Smooth muscle cell (in vitro differentiated cells): Measurements from ENCODE around the gene NCKAP5. TPM values are rescaled to one million over a fixed set of nuclear protein-coding genes. Genes with fewer than 3 reads are reported as not detected.

ENCODE experiments used
- DNase-seq: peaks from one replicate; lab custom pipeline; 2025; ENCODE audit not compliant: unreplicated experiment; lab: John Stamatoyannopoulos, UW
- H2AFZ ChIP-seq: fragments of 200-600 bp; sonication (generic); 2 replicates; pipeline ENCODE4 v1.6.0; 2016; ENCODE audit warnings: antibody characterized with exemption, low read depth, mild to moderate bottlenecking
- H3F3A ChIP-seq: fragments of 200-600 bp; sonication (generic); 2 replicates; pipeline ENCODE4 v1.6.0; 2017; ENCODE audit warnings: antibody characterized with exemption, low read depth
- H3K27ac ChIP-seq: fragments of 200-600 bp; sonication (generic); 2 replicates; pipeline ENCODE4 v1.5.1; 2016; ENCODE audit warnings: low read depth, mild to moderate bottlenecking
- H3K27me3 ChIP-seq: fragments of 200-600 bp; sonication (generic); 2 replicates; pipeline ENCODE4 v1.6.1; 2016; ENCODE audit warnings: low read depth, mild to moderate bottlenecking
- H3K36me3 ChIP-seq: fragments of 200-600 bp; sonication (generic); 2 replicates; pipeline ENCODE4 v1.5.1; 2016; ENCODE audit warnings: low read depth
- H3K4me1 ChIP-seq: fragments of 200-600 bp; sonication (generic); 2 replicates; pipeline ENCODE4 v1.5.1; 2016; ENCODE audit warnings: low read depth
- H3K4me2 ChIP-seq: fragments of 200-600 bp; sonication (generic); 2 replicates; pipeline ENCODE4 v1.6.0; 2016; ENCODE audit warnings: mild to moderate bottlenecking
- H3K4me3 ChIP-seq: fragments of 200-600 bp; sonication (generic); 2 replicates; pipeline ENCODE4 v1.5.1; 2016; ENCODE audit warnings: mild to moderate bottlenecking
- H3K79me2 ChIP-seq: fragments of 200-600 bp; sonication (generic); 2 replicates; pipeline ENCODE4 v1.6.0; 2016; ENCODE audit warnings: low read depth, mild to moderate bottlenecking
- H3K9ac ChIP-seq: fragments of 200-600 bp; sonication (generic); 2 replicates; pipeline ENCODE4 v1.6.0; 2016; ENCODE audit warnings: low read depth
- H3K9me3 ChIP-seq: fragments of 200-600 bp; sonication (generic); replicated peaks from 2 replicates; pipeline ENCODE4 v1.5.1; 2016; ENCODE audit warnings: low read depth
- H4K20me1 ChIP-seq: fragments of 200-600 bp; sonication (generic); 2 replicates; pipeline ENCODE4 v1.6.0; 2016; ENCODE audit warnings: low read depth
- WGBS: methylation state at CpG from one replicate; pipeline ENCODE4 v1.1.7; 2016; ENCODE audit warnings: low lambda C conversion rate; 5-methylcytosine and 5-hydroxymethylcytosine counted together
- polyA plus RNA-seq: library from polyadenylated mRNA; unstranded; fragments of >200 nt; fragmentation: Nextera tagmentation; extraction: Ambion mirVana; gene quantifications from 2 replicates; pipeline ENCODE4 v1.2.1, GENCODE V29; 2016
- total RNA-seq: library from RNA; depleted of rRNA; stranded (reverse); fragments of >200 nt; gene quantifications from 2 replicates; pipeline ENCODE4 v1.2.3, GENCODE V29; 2014
- TF ChIP-seq, protein P1 (sequence below): fragments of 200-600 bp; sonication (generic); IDR thresholded peaks from 2 replicates; pipeline ENCODE4 v1.5.1; 2017; ENCODE audit warnings: borderline replicate concordance, mild to moderate bottlenecking, antibody characterized with exemption; ENCODE audit not compliant: insufficient read depth, poor library complexity, severe bottlenecking

Gene NCKAP5
- total and polyA plus RNA-seq, 2 experiments from 2014 or later = 4.6 to 9.5 TPM

DNA sequence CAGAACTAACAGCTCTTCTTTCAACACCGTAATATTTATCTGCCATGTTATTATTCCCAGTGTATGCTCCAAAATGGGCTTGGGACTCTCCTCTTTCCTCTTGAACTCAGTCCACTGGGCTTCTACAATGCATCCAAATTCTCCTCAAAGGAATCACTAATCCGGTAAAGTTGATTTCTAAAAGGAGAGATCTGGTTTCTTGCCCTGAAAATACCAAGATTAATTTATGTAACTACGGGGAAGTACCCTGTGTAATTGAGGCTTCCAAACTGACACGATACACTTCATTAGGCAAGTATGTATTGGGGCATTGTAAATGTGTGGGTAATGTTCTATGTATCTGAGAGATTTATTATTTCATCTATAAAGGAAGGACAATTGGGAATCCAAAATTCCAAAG lies 5.7 kb downstream of the NCKAP5 start:
- no peak for DNase-seq
- Histone ChIP-seq H3F3A (no peaks in the 10 kb centered on the region), H3K27me3 (no peaks in the 10 kb centered on the region), H3K4me3 (no peak overlapping the region), H3K4me1 (peaks cover 8% of the 10 kb centered on the region), H3K27ac (no peak overlapping the region), H4K20me1 (no peaks in the 10 kb centered on the region), H3K9ac (no peak overlapping the region), H3K79me2 (no peaks in the 10 kb centered on the region), H3K9me3 (no peaks in the 10 kb centered on the region), H3K36me3 (no peaks in the 10 kb centered on the region), H3K4me2 (no peak overlapping the region), H2AFZ (no peak overlapping the region)
- WGBS = 92% methylated on average over 4 of the region's 4 CpGs
- TF ChIP-seq, protein P1, sequence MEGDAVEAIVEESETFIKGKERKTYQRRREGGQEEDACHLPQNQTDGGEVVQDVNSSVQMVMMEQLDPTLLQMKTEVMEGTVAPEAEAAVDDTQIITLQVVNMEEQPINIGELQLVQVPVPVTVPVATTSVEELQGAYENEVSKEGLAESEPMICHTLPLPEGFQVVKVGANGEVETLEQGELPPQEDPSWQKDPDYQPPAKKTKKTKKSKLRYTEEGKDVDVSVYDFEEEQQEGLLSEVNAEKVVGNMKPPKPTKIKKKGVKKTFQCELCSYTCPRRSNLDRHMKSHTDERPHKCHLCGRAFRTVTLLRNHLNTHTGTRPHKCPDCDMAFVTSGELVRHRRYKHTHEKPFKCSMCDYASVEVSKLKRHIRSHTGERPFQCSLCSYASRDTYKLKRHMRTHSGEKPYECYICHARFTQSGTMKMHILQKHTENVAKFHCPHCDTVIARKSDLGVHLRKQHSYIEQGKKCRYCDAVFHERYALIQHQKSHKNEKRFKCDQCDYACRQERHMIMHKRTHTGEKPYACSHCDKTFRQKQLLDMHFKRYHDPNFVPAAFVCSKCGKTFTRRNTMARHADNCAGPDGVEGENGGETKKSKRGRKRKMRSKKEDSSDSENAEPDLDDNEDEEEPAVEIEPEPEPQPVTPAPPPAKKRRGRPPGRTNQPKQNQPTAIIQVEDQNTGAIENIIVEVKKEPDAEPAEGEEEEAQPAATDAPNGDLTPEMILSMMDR = no peak

DNA sequence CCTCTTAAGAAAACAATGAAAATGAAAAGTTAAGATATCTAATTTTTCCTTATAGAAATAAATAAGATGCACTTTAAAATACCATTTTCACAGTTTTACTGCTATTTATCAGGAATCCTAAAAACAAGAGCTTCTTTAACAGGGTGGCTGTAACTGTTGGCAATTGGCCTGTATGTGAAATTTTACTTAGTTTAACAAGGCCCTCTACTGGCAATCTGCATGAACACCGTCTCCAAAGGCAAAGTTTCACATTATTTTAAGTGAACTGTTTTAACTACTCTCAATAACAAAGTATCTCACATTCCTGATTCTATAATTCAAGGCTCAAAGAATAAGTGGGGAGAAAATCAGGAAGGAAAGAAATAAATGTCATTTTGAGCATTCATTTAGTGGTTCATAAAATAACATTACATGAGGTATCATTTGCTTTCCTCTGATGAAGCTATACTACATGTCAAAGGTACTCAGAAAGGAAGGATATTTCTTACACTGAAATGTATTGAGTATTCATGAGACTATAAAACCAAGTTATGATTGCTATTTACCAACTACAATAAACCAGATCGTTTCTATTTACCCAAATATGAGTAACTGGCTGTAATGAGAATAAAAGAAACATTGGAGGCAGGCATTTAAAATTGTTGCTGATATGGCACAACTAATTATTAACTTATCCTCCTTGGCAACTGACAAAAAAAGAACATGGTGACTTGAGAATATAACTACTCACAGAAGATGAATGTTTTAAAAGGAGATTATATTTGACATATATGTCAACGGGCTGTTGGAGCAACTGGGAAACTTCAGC lies 7.0 kb downstream of the NCKAP5 start:
- Histone ChIP-seq H3K9me3 (no peaks in the 10 kb centered on the region), H2AFZ (no peak overlapping the region), H3K4me2 (no peak overlapping the region), H3K36me3 (no peaks in the 10 kb centered on the region), H3F3A (no peaks in the 10 kb centered on the region), H3K27ac (no peak overlapping the region), H4K20me1 (no peaks in the 10 kb centered on the region), H3K27me3 (no peaks in the 10 kb centered on the region), H3K4me1 (no peaks in the 10 kb centered on the region), H3K9ac (no peak overlapping the region), H3K79me2 (no peaks in the 10 kb centered on the region), H3K4me3 (no peak overlapping the region)
- TF ChIP-seq, protein P1 = peak; percentile 64
- 42% methylated on average over 3 of the region's 3 CpGs for WGBS
- no peak for DNase-seq

DNA sequence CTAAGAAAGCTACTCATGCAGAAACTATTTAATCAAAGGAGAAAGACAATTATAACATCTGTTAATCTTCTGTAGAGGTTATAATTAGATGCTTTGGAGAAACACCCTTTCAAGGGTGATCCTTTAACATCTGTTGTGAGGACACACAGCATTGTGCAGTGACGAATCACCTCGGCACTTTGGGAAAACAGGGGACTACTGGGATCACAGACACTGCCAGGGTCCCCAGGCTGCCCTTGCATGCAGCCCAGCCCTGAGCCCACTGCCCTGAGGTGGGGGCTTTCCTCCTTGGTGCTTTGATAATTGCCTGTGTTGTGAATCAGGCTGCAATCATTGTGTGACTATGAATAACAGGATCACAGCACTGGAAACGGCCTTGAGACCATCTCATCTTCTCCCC lies 10.6 kb downstream of the NCKAP5 start:
- TF ChIP-seq, protein P1 = no peak
- Histone ChIP-seq H2AFZ (no peak overlapping the region), H3K27me3 (no peaks in the 10 kb centered on the region), H3K9me3 (no peaks in the 10 kb centered on the region), H3K27ac (no peak overlapping the region), H3F3A (no peaks in the 10 kb centered on the region), H3K9ac (no peak overlapping the region), H4K20me1 (no peaks in the 10 kb centered on the region), H3K4me3 (no peak overlapping the region), H3K36me3 (no peaks in the 10 kb centered on the region), H3K4me1 (no peaks in the 10 kb centered on the region), H3K4me2 (no peak overlapping the region), H3K79me2 (no peaks in the 10 kb centered on the region)
- WGBS = 69% methylated on average over 3 of the region's 3 CpGs
- no peak for DNase-seq
